ENCODE data around the gene RBMS3. TPM values are rescaled to one million over a fixed set of nuclear protein-coding genes. Genes with fewer than 3 reads are reported as not detected.

RBMS3 gene
- total and polyA plus RNA-seq, 2 of the 8 experiments (the other 6 are each of a cell fraction or from before 2014, with no cell fraction given): 3.7 to 6.9 TPM

DNA sequence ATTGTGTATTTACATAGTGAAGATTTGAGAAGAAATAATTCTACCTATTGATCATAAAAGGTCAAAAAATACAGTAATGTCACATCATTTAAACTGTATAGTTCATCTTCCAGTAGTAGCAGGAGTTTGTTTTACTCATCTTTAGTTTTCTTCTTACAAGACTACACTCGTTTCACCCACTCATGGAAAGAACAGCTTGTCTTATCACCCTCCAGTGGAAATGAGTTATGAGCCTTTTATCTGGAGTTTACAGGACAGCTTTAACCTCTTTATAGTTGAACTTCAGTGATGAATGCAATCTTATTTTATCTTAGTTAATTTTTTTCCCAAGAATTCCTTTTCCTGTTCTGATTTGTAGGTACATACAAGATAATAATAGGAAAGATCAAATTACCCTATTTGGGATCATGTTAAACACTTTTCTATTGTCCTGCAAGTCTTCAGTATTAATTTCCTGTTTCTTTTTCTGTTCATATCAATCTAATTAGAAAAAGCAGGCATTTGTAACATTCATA is 36.8 kb downstream of the RBMS3 start:
- Histone ChIP-seq H3K56ac (replicated peaks; ENCODE audit: insufficient read length, low read depth, low read length) (no peak overlapping the region), H3K27me3 (replicated peaks in 1 of 4; ENCODE audit: control insufficient read depth in 3 of 4, extremely low read depth in 1 of 4, insufficient read depth in 3 of 4, low read length in 3 of 4) (no peaks in the 10 kb centered on the region), H3K36me3 (ENCODE audit: control insufficient read depth in 2 of 4, insufficient read depth in 4 of 4, low read length in 3 of 4) (no peaks in the 10 kb centered on the region), H3K79me2 (ENCODE audit: control insufficient read depth in 1 of 2, insufficient read depth in 2 of 2, low read length in 2 of 2) (no peaks in the 10 kb centered on the region), H2BK12ac (ENCODE audit: low read depth, low read length) (no peak overlapping the region), H2BK20ac (ENCODE audit: low read length) (no peak overlapping the region), H3K4me3 (ENCODE audit: extremely low read depth in 1 of 4, insufficient read depth in 2 of 4, low read depth in 3 of 4, low read length in 4 of 4) (no peak overlapping the region), H3K14ac (ENCODE audit: insufficient read length) (no peak overlapping the region), H2BK15ac (ENCODE audit: low read length) (no peak overlapping the region), H3K4me2 (ENCODE audit: insufficient read depth in 1 of 2, low read depth in 2 of 2, low read length in 2 of 2) (no peak overlapping the region), H3K27ac (ENCODE audit: low read depth, low read length) (no peak overlapping the region), H2AFZ (ENCODE audit: low read length) (no peak overlapping the region), H3K79me1 (ENCODE audit: low read depth, low read length) (no peaks in the 10 kb centered on the region), H2BK120ac (replicated peaks; ENCODE audit: low read depth, low read length) (no peak overlapping the region), H4K91ac (replicated peaks; ENCODE audit: insufficient read length, low read length) (no peak overlapping the region), H3K9ac (replicated peaks in 1 of 4; ENCODE audit: extremely low read depth in 1 of 4, low read depth in 3 of 4, low read length in 3 of 4) (no peak overlapping the region), H3K4me1 (replicated peaks in 1 of 4; ENCODE audit: control insufficient read depth in 3 of 4, insufficient read depth in 4 of 4, low read length in 3 of 4) (no peaks in the 10 kb centered on the region), H4K5ac (ENCODE audit: insufficient read length, low read depth, low read length) (no peak overlapping the region), H4K8ac (ENCODE audit: extremely low read depth, insufficient read depth, low read length) (no peak overlapping the region), H4K20me1 (replicated peaks in 1 of 2; ENCODE audit: control insufficient read depth in 1 of 2, insufficient read depth in 2 of 2, low read length in 2 of 2) (no peaks in the 10 kb centered on the region), H3K23ac (ENCODE audit: insufficient read length) (no peak overlapping the region), H2AK5ac (ENCODE audit: low read depth, low read length) (no peak overlapping the region), H3K4ac (replicated peaks; ENCODE audit: insufficient read length, low read depth, low read length) (no peak overlapping the region), H2BK5ac (ENCODE audit: low read depth, low read length) (no peak overlapping the region), H3K9me3 (ENCODE audit: insufficient read depth in 2 of 2, low read depth in 1 of 2, low read length in 1 of 2) (no peaks in the 10 kb centered on the region), H3K18ac (ENCODE audit: extremely low read depth, low read length) (no peak overlapping the region), H3K23me2 (ENCODE audit: low read depth, low read length) (no peaks in the 10 kb centered on the region)
- ChIA-PET POLR2A (ENCODE audit: partially characterized antibody) (interaction anchor here (0.7 kb wide), 1 partner anchor 22 kb away, joined by 4 read pairs; no protein-coding TSS in a partner anchor), CTCF (ENCODE audit: partially characterized antibody) (interaction anchor here (1.2 kb wide), 1 partner anchor 9 kb away, joined by 4 read pairs; no protein-coding TSS in a partner anchor)
- DNase-seq (ENCODE audit: low read depth in 1 of 2, low spot score in 2 of 2) (no peak), FAIRE-seq (no peak)
- WGBS, 2 experiments (ENCODE audit: extremely low coverage in 1 of 2, insufficient coverage in 1 of 2, insufficient read length in 1 of 2, insufficient replicate concordance in 2 of 2, low coverage in 1 of 2, low lambda C conversion rate in 2 of 2, missing lambda C conversion rate in 1 of 2): 73% methylated on average over 1 of the region's 1 CpG; no CpG with 5 or more reads in 1 of the 2 experiments
- TF ChIP-seq TBP (IDR thresholded peaks at IDR 0.05; ENCODE audit: low read depth, low read length): no peak
- no peak for TF ChIP-seq PHF8 (conservative IDR thresholded peaks at IDR 0.05; ENCODE audit: low read depth, low read length)
- TF ChIP-seq NANOG (IDR thresholded peaks at IDR 0.05; ENCODE audit: insufficient read depth, low read depth, low read length, poor library complexity, severe bottlenecking): no peak
- TF ChIP-seq HDAC6 (IDR thresholded peaks at IDR 0.05; ENCODE audit: low read depth, low read length): no peak
- TF ChIP-seq TEAD4 (IDR thresholded peaks at IDR 0.05; ENCODE audit: low read depth, low read length): no peak
- no peak for TF ChIP-seq GABPA (IDR thresholded peaks at IDR 0.05; ENCODE audit: borderline replicate concordance, insufficient read depth, low read length)
- TF ChIP-seq, protein P1, sequence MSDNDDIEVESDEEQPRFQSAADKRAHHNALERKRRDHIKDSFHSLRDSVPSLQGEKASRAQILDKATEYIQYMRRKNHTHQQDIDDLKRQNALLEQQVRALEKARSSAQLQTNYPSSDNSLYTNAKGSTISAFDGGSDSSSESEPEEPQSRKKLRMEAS (IDR thresholded peaks at IDR 0.05): no peak
- TF ChIP-seq SIRT6 (IDR thresholded peaks at IDR 0.05; ENCODE audit: low read length): no peak
- TF ChIP-seq, protein P2, sequence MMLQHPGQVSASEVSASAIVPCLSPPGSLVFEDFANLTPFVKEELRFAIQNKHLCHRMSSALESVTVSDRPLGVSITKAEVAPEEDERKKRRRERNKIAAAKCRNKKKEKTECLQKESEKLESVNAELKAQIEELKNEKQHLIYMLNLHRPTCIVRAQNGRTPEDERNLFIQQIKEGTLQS (IDR thresholded peaks at IDR 0.05; ENCODE audit: insufficient read depth, low read depth, low read length): no peak
